Activated T-cell treated with anti-CD3 and anti-CD28 coated beads, Interleukin-2, amount 50 U/mL, for 72 hours (primary cell): Measurements from ENCODE around the gene DPM2. TPM values are rescaled to one million over a fixed set of nuclear protein-coding genes. Genes with fewer than 3 reads are reported as not detected.

Experiments
- ATAC-seq, 2 donors: fragments of 150-1000 bp; cut with Tn5 transposase; replicated peaks in 1 of 2; 2 replicates each; pipeline ENCODE4 v1.10.0; 2021; ENCODE audit warnings: moderate library complexity in 2 of 2, mild to moderate bottlenecking in 1 of 2
- DNase-seq, 2 donors: peaks; one replicate each; pipeline ENCODE4 v3.0.0; 2021 to 2022; ENCODE audit warnings: mixed read lengths in 1 of 2
- H3K27ac Mint-ChIP-seq: one replicate; pipeline ENCODE4 v1.8.0; 2022; ENCODE audit warnings: mild to moderate bottlenecking, moderate library complexity, mixed read lengths
- H3K27me3 Mint-ChIP-seq: one replicate; pipeline ENCODE4 v1.8.0; 2022; ENCODE audit warnings: low read depth, mixed read lengths
- H3K36me3 Mint-ChIP-seq, 2 donors: one replicate each; pipeline ENCODE4 v1.8.0; 2022; ENCODE audit warnings: mixed read lengths in 2 of 2, mild to moderate bottlenecking in 1 of 2; ENCODE audit not compliant: insufficient read depth in 2 of 2
- H3K4me1 Mint-ChIP-seq: one replicate; pipeline ENCODE4 v1.8.0; 2022; ENCODE audit warnings: low read depth, mixed read lengths
- H3K4me3 Mint-ChIP-seq, 2 donors: one replicate each; pipeline ENCODE4 v1.8.0; 2022; ENCODE audit warnings: mild to moderate bottlenecking in 2 of 2, mixed read lengths in 2 of 2, moderate library complexity in 2 of 2
- H3K9me3 Mint-ChIP-seq, 2 donors: one replicate each; pipeline ENCODE4 v1.8.0; 2022; ENCODE audit warnings: mixed read lengths in 2 of 2
- total RNA-seq, 2 donors: library from RNA; stranded (reverse); gene quantifications; one replicate each; pipeline ENCODE4 v1.2.3, GENCODE V29; 2022

Gene DPM2
- total RNA-seq, 2 donors from 2014 or later, result 44.2 to 51.1 TPM

DNA sequence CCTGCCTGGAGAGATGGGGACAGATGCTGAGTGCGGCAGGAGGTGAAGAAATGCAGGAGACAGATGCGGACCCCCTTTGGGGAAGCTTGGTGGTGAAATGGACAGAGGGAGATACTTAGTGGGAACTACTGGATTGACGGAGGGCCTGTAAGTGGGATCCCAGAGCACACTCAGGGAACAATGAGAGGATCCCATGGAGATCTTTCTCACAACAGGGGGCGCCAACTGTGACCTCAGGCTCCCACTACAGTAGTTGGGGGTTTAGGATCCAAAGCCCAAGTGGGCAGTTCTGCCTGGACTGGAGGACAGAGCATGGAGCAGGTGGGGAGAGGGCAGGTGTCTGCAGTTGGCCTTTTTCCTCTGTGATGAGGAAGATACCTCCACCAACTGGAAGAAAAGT is 3.4 kb downstream of the DPM2 start:
- DNase-seq (no peak), ATAC-seq (no peak)
- Mint-ChIP-seq H3K9me3 (no peaks in the 10 kb centered on the region), H3K27ac (no peak overlapping the region), H3K27me3 (peaks cover 5% of the 10 kb centered on the region), H3K4me3 (peak overlapping the region; percentile 34 to 46), H3K4me1 (peaks cover 70% of the 10 kb centered on the region), H3K36me3 (peaks cover 4 to 12% of the 10 kb centered on the region in 2 donors)

DNA sequence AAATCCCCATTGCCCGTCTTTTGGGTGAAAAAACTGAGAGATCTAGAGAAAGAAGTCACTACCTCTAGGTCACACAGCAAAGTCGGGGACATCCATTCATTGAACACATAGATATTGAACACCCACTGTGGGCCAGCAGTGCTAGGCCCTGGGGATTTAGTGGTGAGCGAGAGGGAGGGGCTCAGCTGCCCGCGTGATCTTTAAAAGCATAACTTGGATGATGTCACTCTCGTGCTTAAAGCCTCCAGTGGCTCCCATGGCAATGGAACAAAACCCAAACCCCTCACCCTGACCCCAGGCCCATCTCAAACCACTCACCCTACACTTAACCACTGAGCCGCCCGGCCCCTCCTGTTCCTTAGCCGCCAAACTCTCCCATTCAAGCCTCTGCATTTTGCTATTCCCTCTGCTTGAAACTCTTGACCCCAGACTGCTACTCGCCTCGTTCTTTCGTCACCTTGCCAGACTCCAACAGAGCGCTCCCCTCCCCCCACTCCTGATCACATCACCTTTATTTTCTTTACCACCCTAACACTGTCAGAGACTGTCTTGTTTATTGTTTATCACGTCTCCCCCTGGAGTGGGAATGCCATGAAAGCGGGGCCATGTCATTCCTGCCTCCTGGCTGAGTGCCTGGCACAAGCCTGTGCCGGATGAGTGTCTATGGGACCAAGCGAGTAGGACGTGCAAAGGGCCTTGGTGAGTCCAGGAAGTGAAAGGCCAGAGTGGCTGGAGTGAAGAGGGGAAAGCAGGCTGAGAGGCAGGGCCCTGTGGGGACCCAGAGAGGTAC is 6.4 kb downstream of the DPM2 start:
- Mint-ChIP-seq H3K4me1 (peaks cover 62% of the 10 kb centered on the region), H3K4me3 (peak overlapping the region; percentile 77 to 87), H3K9me3 (no peaks in the 10 kb centered on the region), H3K36me3 (peaks cover 2 to 11% of the 10 kb centered on the region in 2 donors), H3K27ac (no peak overlapping the region), H3K27me3 (peaks cover 17% of the 10 kb centered on the region)
- DNase-seq (no peak), ATAC-seq (peak; percentile 26)

DNA sequence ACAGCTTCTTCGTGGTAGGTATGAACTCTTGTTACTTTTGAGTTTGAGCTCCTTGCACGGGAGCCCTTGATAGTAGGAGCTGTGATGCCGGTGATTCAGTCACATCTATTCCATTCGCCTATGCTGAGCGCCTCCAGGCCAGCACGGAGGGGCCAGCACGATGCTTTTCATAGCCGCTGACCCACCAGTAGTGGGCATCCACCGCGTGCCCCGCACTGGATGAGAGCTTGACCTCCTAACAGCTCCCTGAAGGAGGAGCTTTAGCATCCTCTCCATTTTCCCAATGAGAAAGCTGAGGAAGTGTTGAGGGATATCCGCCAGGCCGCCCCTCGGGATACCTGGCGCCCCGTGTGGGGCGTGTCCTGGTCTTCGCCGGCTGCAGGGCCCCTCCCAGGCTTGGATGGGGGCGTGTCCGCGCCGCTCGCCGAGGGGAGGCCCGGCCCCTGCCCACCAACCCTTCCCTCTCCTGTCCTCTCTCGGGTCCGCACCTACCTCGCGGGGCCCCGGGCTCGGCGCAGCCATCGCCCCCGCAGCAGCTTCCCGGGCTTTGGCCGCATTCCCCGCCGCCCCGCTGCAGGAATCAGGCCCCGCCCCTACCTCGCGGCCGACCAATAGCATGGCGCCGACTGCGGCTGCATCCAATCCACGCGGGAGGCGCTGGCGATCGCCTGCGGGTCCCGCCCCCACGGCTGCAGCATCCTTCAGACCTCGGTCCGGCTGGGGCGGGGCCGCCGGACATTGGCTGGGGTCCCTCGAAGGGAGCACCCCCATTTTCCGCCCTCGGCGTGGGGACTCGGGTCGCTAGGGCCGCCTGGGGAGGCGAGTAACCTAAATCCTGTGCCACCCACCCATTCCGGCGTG is 7.2 kb downstream of the DPM2 start, which contains the start of gene PIP5KL1:
Gene PIP5KL1 (minus strand): TSS at position 547 of the 861 bp plus-strand sequence. CDS start 25 bp downstream, at position 522.
- peaks cover 54% of the 10 kb centered on the region for H3K4me1 Mint-ChIP-seq

DNA sequence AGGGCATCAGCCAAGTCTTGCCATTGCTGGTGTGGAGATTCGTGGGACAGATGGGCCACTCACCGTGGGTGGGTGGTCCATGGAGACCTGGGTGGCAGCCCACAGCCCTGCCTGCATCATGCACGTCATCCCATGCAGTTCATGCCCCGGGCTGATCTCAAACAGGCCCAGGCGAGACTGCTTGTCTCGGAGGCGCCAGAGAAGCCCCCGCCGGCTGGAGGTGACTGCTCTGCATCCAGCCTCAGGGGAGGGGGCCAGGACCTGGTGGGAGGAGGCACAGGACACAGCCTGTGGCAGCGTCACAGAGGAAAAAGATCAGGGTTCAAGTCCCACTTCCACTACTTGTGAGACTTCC is 8.1 kb downstream of the DPM2 start:
- Mint-ChIP-seq H3K4me3 (peak overlapping the region; percentile 77 to 87), H3K4me1 (peaks cover 50% of the 10 kb centered on the region), H3K27me3 (peaks cover 32% of the 10 kb centered on the region), H3K36me3 (peaks cover 0 to 8% of the 10 kb centered on the region in 2 donors), H3K27ac (no peak overlapping the region), H3K9me3 (no peaks in the 10 kb centered on the region)
- no peak for DNase-seq
- ATAC-seq, result no peak

More for the DNA sequence above, 7.2 kb downstream of the DPM2 start, which contains the start of gene PIP5KL1:
- H3K36me3 Mint-ChIP-seq, result peaks cover 0 to 8% of the 10 kb centered on the region in 2 donors
- no peaks in the 10 kb centered on the region for H3K9me3 Mint-ChIP-seq
- H3K4me3 Mint-ChIP-seq, result peak within 1 kb of the TSS; percentile 77 to 87
- H3K27ac Mint-ChIP-seq, result no peak within 1 kb of the TSS
- H3K27me3 Mint-ChIP-seq, result peaks cover 24% of the 10 kb centered on the region
- DNase-seq, result peak; percentile 84 to 86
- peak; percentile 77 to 85 for ATAC-seq

DNA sequence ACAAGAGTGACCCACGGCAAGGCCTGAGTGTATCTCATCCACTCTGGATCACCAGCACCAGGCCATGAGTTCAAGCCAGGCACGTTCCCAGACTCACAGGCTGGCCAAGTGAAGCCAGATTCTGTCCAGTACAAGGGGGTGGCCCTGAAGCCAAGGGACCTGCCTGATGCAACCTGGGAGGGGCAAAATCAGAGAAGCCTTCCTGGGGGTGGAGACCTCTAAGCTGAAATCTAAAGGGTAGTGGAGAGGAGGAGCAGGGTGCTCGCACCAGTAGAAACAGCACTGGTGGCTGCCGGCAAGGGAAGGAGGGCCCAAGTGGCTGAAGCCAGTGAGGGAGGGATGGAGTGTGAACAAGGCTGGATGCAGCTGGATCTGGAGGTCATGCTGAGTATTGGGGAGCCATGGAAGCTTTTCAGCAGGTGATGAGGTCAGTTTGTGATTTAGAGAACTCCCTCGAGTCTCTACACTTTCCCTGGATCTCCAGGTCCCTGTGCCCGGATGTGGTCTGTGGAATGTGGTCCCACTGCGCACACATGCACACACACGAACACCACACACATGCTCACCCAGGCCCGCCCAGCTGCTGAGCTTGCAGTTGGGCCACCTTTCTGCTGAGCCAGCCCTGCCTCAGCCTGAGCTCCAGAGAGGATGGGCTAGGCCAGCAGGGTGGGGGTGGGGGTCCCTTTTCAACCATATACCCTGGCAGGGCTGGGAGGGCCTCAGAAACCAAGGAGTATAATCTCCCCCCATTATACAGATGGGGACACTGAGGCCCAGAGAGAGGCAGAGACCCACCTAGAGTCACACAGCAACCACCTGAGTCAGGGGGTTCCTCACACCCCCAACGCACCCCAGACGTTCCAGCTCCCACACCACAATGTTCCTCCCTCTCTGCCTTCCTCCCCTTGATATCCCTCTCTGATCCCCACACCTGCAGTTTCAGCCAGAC is 8.7 kb downstream of the DPM2 start:
- Mint-ChIP-seq H3K27ac (no peak overlapping the region), H3K4me1 (peaks cover 43% of the 10 kb centered on the region), H3K27me3 (peaks cover 33% of the 10 kb centered on the region), H3K4me3 (peak overlapping the region; percentile 5 to 36), H3K9me3 (no peaks in the 10 kb centered on the region), H3K36me3 (peaks cover 0 to 5% of the 10 kb centered on the region in 2 donors)
- no peak for DNase-seq
- ATAC-seq, result no peak

DNA sequence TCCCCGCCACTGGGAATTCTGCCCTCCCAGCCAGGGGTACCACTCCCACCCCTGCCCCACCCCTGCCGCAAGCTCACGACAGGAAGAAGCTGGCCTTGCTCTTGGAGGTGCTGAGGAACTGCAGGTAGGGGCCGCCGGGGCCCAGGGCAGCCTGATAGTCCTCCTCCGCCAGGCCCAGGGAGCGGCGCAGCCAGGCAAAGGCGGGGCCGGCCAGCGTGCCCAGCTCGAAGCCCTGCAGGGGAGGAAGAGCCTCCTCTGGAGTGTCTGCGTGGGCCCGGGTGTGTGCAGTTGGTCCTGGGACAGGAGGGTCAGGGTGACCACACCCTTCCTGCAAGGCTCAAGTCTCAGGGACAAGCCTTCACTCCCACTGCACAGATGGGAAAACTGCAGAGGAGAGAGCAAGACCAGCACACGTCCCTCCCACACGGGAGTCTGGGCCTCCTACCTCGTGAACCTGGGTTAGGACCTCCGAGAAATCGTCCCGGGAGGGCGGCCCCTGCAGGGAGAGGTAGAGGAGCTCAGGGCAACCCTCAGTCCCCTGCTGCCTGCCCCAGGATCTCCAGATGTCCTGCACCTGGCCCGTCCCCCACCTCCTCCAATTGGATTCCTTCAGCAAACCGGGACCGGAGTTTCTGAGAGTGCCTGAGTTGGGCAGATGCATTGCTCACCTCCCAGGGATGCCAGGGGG is 9.5 kb downstream of the DPM2 start:
- peaks cover 39% of the 10 kb centered on the region for H3K4me1 Mint-ChIP-seq
- peaks cover 0 to 4% of the 10 kb centered on the region in 2 donors for H3K36me3 Mint-ChIP-seq
- DNase-seq (no peak), ATAC-seq (no peak)
- H3K27ac Mint-ChIP-seq, result no peak overlapping the region
- H3K9me3 Mint-ChIP-seq, result no peaks in the 10 kb centered on the region
- H3K27me3 Mint-ChIP-seq, result peaks cover 33% of the 10 kb centered on the region
- peak overlapping the region; percentile 41 to 85 for H3K4me3 Mint-ChIP-seq

DNA sequence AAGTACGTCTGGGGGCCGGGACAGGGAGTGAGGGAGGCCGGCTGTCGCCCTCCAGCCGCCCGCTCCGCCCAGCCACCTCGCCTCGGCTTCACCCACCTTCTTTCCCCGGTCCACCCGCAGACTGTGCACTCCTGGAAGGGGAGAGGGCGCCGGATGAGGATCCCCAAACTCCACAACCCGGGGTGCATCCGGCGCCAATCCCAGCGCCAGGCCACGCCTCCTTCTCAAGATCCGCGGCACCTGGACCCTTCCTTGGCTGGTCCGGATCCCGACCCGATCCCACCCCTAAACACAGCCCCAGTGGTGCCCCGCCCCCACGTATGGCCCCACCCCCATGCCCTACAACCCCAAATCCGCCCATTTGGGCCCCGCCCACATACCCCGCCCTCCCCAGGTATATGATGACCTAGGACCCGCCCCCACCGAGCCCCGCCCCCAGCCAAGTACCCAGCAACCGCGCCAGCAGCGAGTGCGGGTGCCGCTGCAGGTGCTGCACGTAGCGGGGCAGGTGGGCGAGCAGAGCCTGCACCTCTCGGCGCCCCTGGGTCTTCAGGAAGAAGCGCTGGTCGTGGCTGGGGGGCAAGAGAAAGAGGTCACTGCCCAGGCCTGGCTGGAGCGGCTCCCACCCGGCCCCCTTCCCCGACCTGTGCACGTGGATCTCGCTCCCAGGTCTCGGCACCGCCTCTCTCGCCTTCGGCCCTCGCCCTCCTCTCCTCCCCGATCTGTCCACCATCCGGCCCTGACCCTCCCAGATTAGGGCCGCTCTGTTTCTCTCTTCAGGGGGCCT is 10.3 kb downstream of the DPM2 start:
- H3K9me3 Mint-ChIP-seq, result no peaks in the 10 kb centered on the region
- no peak overlapping the region for H3K27ac Mint-ChIP-seq
- no peaks in the 10 kb centered on the region for H3K36me3 Mint-ChIP-seq
- ATAC-seq (peak; percentile 43 to 45), DNase-seq (peak; percentile 61 to 65)
- peaks cover 32% of the 10 kb centered on the region for H3K4me1 Mint-ChIP-seq
- H3K27me3 Mint-ChIP-seq, result peaks cover 33% of the 10 kb centered on the region
- peak overlapping the region; percentile 85 for H3K4me3 Mint-ChIP-seq

DNA sequence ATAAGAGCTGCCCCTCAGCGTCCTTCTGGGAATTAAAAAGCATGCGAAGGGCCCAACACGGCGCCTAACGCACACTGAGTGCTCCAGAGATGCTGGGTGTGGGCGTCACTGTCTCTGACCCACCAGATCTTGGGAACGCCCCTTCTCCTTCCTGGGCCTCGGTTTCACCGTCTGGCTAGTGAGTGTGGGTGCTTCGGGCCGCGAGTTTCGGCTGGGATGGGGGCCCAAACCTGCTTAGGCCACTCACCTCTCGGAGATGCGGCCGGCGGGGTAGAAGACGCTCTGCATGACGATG is 10.8 kb downstream of the DPM2 start:
- H3K4me1 Mint-ChIP-seq, result peaks cover 38% of the 10 kb centered on the region
- H3K27me3 Mint-ChIP-seq, result peaks cover 38% of the 10 kb centered on the region
- ATAC-seq, result peak; percentile 5 to 7
- H3K27ac Mint-ChIP-seq, result no peak overlapping the region
- peak overlapping the region; percentile 85 for H3K4me3 Mint-ChIP-seq
- no peak for DNase-seq
- H3K36me3 Mint-ChIP-seq, result no peaks in the 10 kb centered on the region
- no peaks in the 10 kb centered on the region for H3K9me3 Mint-ChIP-seq

DNA sequence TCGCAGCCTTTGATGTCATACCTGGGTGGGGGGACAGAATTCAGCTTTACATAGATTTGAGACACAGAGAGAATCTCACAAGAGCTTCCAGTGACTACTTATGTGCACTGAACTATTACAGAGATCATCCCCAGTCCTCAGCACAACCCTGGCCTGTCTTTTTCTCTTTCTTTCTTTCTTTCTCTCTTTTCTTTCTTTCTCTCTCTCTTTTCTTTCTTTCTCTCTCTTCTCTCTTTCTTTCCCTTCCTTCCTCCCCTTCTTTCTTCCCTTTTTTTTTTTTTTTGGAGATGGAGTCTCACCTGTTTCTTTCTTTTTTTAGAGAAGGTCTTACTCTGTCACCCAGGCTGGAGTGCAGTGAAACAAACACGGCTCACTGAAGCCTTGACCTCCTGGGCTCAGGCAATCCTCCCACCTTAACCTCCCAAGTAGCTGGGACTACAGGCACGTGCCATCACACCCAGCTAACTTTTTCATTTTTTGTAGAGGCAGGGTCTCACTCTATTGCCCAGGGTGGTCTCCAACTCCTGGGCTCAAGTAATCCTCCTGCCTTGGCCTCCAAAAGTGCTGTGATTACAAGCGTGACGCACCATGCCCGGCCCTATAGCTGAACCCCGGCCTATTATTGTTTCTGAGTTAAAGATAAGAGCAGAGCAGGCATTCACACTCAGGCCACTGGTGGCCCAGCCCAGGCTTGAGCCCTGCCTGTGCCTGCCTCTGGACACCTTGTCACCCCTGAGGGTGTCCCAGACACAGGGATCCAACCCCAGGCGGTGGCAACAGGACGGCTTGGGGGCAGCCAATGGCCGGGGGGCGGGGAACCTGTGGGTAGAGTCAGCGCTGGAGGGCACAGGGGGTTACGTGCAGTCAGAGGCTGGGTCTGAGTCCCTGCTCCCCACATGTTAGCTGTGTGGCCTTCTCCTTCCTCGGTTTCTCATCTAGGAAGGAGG is 11.4 kb downstream of the DPM2 start:
- DNase-seq (no peak), ATAC-seq (no peak)
- Mint-ChIP-seq H3K4me1 (peaks cover 39% of the 10 kb centered on the region), H3K36me3 (no peaks in the 10 kb centered on the region), H3K9me3 (no peaks in the 10 kb centered on the region), H3K27me3 (peaks cover 38% of the 10 kb centered on the region), H3K4me3 (peak overlapping the region in 1 of 2 donors; percentile 85), H3K27ac (no peak overlapping the region)

DNA sequence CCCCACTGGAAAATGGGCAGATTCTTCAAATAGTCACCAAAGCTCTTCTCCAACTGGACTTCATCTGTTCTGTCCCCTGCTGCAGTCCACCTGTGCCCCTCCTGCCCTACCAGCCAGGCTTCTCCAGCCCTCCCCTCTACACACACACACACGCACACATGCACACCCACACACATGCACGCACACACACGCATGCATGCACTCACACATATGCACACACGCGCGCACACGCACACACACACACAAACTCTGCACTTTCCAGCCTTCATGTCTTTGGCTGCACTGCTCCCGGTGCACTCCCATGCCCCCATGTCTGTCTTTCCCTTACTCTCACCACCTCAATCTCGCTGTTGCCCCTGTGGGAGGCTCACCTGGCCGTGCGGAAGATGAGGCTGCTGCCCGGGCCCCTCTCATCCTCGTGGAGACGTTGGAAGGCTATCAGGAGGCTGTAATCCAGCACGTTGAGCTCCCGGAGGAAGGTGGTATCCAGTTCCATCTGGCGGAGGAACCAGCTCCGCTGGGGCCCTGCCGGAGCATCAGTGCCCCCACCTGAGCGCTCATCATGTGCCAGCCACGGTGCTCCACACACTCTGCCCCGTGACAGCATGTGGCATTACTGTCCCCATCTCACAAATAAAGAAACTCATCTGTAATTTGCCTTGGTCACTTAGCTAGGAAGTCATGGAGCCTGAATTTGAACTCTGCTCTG is 12.8 kb downstream of the DPM2 start:
- Mint-ChIP-seq H3K9me3 (no peaks in the 10 kb centered on the region), H3K27me3 (peaks cover 34% of the 10 kb centered on the region), H3K36me3 (no peaks in the 10 kb centered on the region), H3K27ac (no peak overlapping the region), H3K4me3 (no peak overlapping the region), H3K4me1 (peaks cover 40% of the 10 kb centered on the region)
- no peak for ATAC-seq
- DNase-seq, result no peak
